A549 treated with AZD9567 at 1 μM for 4 hours (cell line): Measurements from ENCODE around the gene ATG4C. TPM values are rescaled to one million over a fixed set of nuclear protein-coding genes. Genes with fewer than 3 reads are reported as not detected.

ENCODE experiments used
- total RNA-seq: library from RNA; stranded (reverse); fragments of 200-300 nt; extraction: Qiagen RNA extraction; gene quantifications from 5 replicates; pipeline ENCODE4 v1.2.3, GENCODE V29; 2022; ENCODE audit not compliant: insufficient read depth

The ATG4C gene
- 4.1 to 11.1 TPM (median 4.5 TPM) in 5 replicates for total RNA-seq

GRCh38 chr1:62783736-62784508 is at the start of gene ATG4C:
Gene ATG4C (plus strand): TSS chr1:62784132. CDS start chr1:62803787, 19,655 bp downstream.

Other genes with a start within 250 kb of the ATG4C start
- gene ANGPTL3, start 186.6 kb upstream of the ATG4C start, total RNA-seq = not detected in 5 replicates
- gene DOCK7, start 95.7 kb upstream of the ATG4C start, total RNA-seq = 12.7 to 63.8 TPM (median 25.2 TPM) in 5 replicates